HCT116 (cell line): Measurements from ENCODE around the gene CIB4. TPM values are rescaled to one million over a fixed set of nuclear protein-coding genes. Genes with fewer than 3 reads are reported as not detected.

Experiments used
- ATAC-seq: fragments of 200-7000 bp; cut with Tn5 transposase; 2 replicates; pipeline ENCODE4 v1.9.1; 2020; ENCODE audit warnings: mild to moderate bottlenecking, moderate library complexity
- BruUV-seq: library from RNA; stranded (reverse); fragments of 400-500 nt; replicated peaks from 2 replicates; lab custom pipeline; 2021; lab: Mats Ljungman, UMichigan
- CTCF ChIA-PET: fragments of 300-600 bp; sonication (Branson Sonifier 250); formaldehyde crosslinking; loops from one replicate; lab custom pipeline; 2021; ENCODE audit warnings: antibody characterized with exemption; lab: Charles Lee
- POLR2A ChIA-PET: fragments of 300-600, 350-600 bp; sonication (Branson Sonifier 250); formaldehyde crosslinking; loops from one replicate; lab custom pipeline; 2021; ENCODE audit warnings: antibody characterized with exemption; lab: Charles Lee
- RAD21 ChIA-PET, 2 experiments: fragments of 300-600 bp; sonication (Branson Sonifier 250); formaldehyde crosslinking; loops; one replicate each; lab custom pipeline; 2023; ENCODE audit warnings: low total read pairs in 2 of 2; ENCODE audit not compliant: uncharacterized antibody in 2 of 2, unreplicated experiment in 2 of 2, low non-redundant PET in 1 of 2; lab: Charles Lee
- DNase-seq: peaks from one replicate; pipeline ENCODE4 v3.0.0-alpha.2; 2010; ENCODE audit warnings: low read depth, low spot score
- H2AFZ ChIP-seq: fragments of 200-600 bp; shearing (Covaris generic), sonication (generic); 2 replicates; pipeline ENCODE4 v1.6.1; 2017; ENCODE audit warnings: low read depth, mixed run types, mixed read lengths, antibody characterized with exemption, low read length; ENCODE audit not compliant: poor library complexity, severe bottlenecking
- H3K27ac ChIP-seq: 2 replicates; pipeline ENCODE4 v1.5.1; 2012; ENCODE audit warnings: low read depth, low read length
- H3K27me3 ChIP-seq: fragments of 200-600 bp; sonication (generic); 2 replicates; pipeline ENCODE4 v1.6.1; 2016; ENCODE audit warnings: mixed run types, low read length, mixed read lengths; ENCODE audit not compliant: insufficient read depth
- H3K36me3 ChIP-seq, 2 experiments: fragments of 200-500 bp in 1 of 2; fragments of 200-600 bp in 1 of 2; sonication (Bioruptor generic) in 1 of 2; sonication (generic) in 1 of 2; 2 replicates each; pipeline versions ENCODE4 v1.5.1 to v1.6.1; 2014 to 2016; ENCODE audit warnings: low read length in 2 of 2, inconsistent platforms in 1 of 2, mixed read lengths in 1 of 2, mixed run types in 1 of 2; ENCODE audit not compliant: insufficient read depth in 2 of 2, control insufficient read depth in 1 of 2
- H3K4me1 ChIP-seq, 2 experiments: fragments of 200-600 bp in 1 of 2; sonication (generic) in 1 of 2; 2 replicates each; pipeline versions ENCODE4 v1.5.1 to v1.6.1; 2012 to 2017; ENCODE audit warnings: low read length in 2 of 2, inconsistent platforms in 1 of 2, mild to moderate bottlenecking in 1 of 2, mixed read lengths in 1 of 2, mixed run types in 1 of 2, moderate library complexity in 1 of 2; ENCODE audit not compliant: insufficient read depth in 2 of 2, control insufficient read depth in 1 of 2
- H3K4me2 ChIP-seq: fragments of 200-600 bp; sonication (generic); 2 replicates; pipeline ENCODE4 v1.6.1; 2017; ENCODE audit warnings: mixed run types, low read length, mixed read lengths
- H3K4me3 ChIP-seq, 2 experiments: fragments of 200-600 bp in 1 of 2; sonication (generic) in 1 of 2; replicated peaks in 1 of 2; 2 replicates each; pipeline ENCODE4 v1.5.1; 2011 to 2016; ENCODE audit warnings: low read length in 2 of 2, control low read depth in 1 of 2, low read depth in 1 of 2, mild to moderate bottlenecking in 1 of 2, mixed read lengths in 1 of 2, mixed run types in 1 of 2
- H3K79me2 ChIP-seq: fragments of 200-600 bp; sonication (generic); 2 replicates; pipeline ENCODE4 v1.6.1; 2017; ENCODE audit warnings: mild to moderate bottlenecking, mixed run types, low read length, moderate library complexity, mixed read lengths; ENCODE audit not compliant: insufficient read depth
- H3K9ac ChIP-seq: fragments of 200-600 bp; sonication (generic); 2 replicates; pipeline ENCODE4 v1.6.1; 2016; ENCODE audit warnings: low read length, mixed read lengths
- H3K9me2 ChIP-seq: fragments of 200-600 bp; sonication (generic), shearing (Covaris generic); 2 replicates; pipeline ENCODE4 v1.6.1; 2017; ENCODE audit warnings: mixed run types, mild to moderate bottlenecking, moderate library complexity; ENCODE audit not compliant: insufficient read depth
- H3K9me3 ChIP-seq, 2 experiments: fragments of 200-500 bp in 1 of 2; fragments of 200-600 bp in 1 of 2; sonication (Bioruptor generic) in 1 of 2; sonication (generic) in 1 of 2; 2 replicates each; pipeline ENCODE4 v1.6.1; 2014 to 2017; ENCODE audit warnings: low read length in 2 of 2, mixed read lengths in 2 of 2, inconsistent platforms in 1 of 2, low read depth in 1 of 2, mild to moderate bottlenecking in 1 of 2, mixed run types in 1 of 2, moderate library complexity in 1 of 2; ENCODE audit not compliant: control insufficient read depth in 1 of 2, insufficient read depth in 1 of 2
- H4K20me1 ChIP-seq: fragments of 200-600 bp; sonication (generic), shearing (Covaris generic); 2 replicates; pipeline ENCODE4 v1.6.1; 2017; ENCODE audit warnings: mixed run types, mild to moderate bottlenecking, moderate library complexity; ENCODE audit not compliant: insufficient read depth
- CEBPB ChIP-seq: IDR thresholded peaks from 2 replicates; pipeline ENCODE4 v1.6.1; 2012; ENCODE audit warnings: low read depth
- EZH2 ChIP-seq: fragments of 200-600 bp; sonication (generic); IDR thresholded peaks from 2 replicates; pipeline ENCODE4 v1.6.1; 2017; ENCODE audit warnings: antibody characterized with exemption, mixed run types
- FOSL1 ChIP-seq: IDR thresholded peaks from 2 replicates; pipeline ENCODE4 v1.6.1; 2012; ENCODE audit warnings: low read depth
- SRF ChIP-seq: IDR thresholded peaks from 2 replicates; pipeline ENCODE4 v1.6.1; 2012; ENCODE audit warnings: low read depth
- ZNF274 ChIP-seq: fragments of 200-500 bp; sonication (Bioruptor generic); IDR thresholded peaks from 2 replicates; pipeline ENCODE4 v1.6.1; 2014; ENCODE audit warnings: mild to moderate bottlenecking, low read depth, low read length, inconsistent platforms
- intact Hi-C: fragments of 100-400 bp; cut with micrococcal nuclease; formaldehyde crosslinking; loops from 2 replicates; pipeline ENCODE4 v1.10.0; 2022
- total RNA-seq: library from RNA; stranded (reverse); gene quantifications from one replicate; pipeline ENCODE4 v1.2.1, GENCODE V29; 2021; ENCODE audit not compliant: unreplicated experiment
- TF ChIP-seq, protein P1 (sequence below): IDR thresholded peaks from 2 replicates; pipeline ENCODE4 v1.6.1; 2011; ENCODE audit warnings: mild to moderate bottlenecking, low read length, moderate library complexity; ENCODE audit not compliant: insufficient replicate concordance; ENCODE audit errors: extremely low read depth
- TF ChIP-seq, protein P2 (sequence below): IDR thresholded peaks from 2 replicates; pipeline ENCODE4 v1.6.1; 2012

The CIB4 gene
- total RNA-seq, 1 experiment from 2014 or later: not detected

DNA sequence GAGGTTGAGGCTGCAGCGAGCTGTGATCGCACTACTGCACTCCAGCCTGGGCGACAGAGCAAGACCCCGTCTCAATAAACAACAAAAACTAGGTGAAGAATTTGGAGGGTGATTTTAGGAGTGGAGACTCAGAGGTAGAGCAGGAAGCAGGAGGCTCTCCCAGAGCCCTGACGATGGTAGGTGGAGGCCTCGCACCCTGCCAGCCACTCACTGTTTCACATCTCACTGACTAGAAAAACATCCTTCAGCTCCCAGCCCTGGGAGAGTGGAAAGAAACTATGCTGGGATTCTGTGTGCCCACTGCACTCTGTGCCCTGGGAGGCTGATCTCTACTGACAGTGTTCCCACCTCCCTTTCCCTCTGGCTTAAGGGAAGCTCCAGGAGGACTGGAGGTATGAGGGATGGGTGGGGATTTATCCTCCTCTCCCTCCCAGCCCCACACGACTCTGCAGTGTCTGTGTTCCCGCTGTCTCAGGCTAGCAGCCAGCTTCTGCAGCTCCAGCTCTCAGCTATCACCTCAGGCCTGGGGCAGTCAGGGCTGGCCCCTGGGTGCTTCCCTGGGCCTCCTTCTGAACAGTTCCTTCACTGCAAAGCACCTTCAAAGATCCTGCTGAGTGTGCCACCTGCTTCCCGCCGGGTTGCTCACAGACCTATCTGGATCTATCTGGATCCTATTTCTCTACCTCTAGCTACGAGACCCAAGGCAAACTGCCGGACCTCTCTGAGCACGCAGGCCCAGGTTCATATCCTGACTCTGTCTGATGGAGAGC is 9.6 kb downstream of the CIB4 start (continued):
- TF ChIP-seq, protein P1, sequence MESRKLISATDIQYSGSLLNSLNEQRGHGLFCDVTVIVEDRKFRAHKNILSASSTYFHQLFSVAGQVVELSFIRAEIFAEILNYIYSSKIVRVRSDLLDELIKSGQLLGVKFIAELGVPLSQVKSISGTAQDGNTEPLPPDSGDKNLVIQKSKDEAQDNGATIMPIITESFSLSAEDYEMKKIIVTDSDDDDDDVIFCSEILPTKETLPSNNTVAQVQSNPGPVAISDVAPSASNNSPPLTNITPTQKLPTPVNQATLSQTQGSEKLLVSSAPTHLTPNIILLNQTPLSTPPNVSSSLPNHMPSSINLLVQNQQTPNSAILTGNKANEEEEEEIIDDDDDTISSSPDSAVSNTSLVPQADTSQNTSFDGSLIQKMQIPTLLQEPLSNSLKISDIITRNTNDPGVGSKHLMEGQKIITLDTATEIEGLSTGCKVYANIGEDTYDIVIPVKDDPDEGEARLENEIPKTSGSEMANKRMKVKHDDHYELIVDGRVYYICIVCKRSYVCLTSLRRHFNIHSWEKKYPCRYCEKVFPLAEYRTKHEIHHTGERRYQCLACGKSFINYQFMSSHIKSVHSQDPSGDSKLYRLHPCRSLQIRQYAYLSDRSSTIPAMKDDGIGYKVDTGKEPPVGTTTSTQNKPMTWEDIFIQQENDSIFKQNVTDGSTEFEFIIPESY: no peak
- no peak for TF ChIP-seq FOSL1
- TF ChIP-seq, protein P2, sequence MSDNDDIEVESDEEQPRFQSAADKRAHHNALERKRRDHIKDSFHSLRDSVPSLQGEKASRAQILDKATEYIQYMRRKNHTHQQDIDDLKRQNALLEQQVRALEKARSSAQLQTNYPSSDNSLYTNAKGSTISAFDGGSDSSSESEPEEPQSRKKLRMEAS: no peak
- TF ChIP-seq ZNF274: no peak
- no peak for TF ChIP-seq CEBPB
- TF ChIP-seq EZH2: no peak

DNA sequence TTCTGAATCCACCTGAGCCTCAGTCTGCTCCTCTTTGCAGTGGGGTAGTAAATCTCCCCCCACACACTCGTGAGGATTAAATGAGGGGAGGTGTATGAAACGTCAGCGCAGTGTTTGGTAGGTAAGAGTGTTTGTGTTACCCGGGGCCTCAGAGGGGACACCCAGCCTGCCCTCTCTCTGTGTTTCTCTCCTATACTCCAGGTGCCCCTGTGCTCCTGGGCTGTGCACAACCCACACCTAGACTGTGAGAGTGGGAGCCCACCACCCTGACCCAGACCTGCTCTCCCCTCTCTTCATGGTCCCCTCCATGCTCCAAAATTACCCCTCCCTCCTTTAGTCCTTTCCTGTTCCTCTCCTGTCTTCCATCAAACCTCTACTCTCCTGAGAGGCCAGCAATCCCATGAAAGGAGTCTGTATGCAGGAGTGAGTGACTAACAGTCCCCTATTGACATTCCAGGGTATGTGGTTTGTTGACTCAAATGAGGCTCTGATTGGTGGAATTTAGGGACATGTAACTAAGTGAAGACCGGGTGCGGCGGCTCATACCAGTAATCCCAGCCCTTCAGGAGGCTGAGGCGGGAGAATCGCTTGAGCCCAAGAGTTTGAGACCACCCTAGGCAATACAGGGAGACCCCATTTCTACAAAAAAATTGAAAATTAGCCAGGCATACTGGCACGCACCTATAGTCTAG is 10.4 kb downstream of the CIB4 start:
- Histone ChIP-seq H3K9ac (no peak overlapping the region), H4K20me1 (no peaks in the 10 kb centered on the region), H3K9me3 (no peaks in the 10 kb centered on the region), H3K4me3 (no peak overlapping the region), H3K79me2 (no peaks in the 10 kb centered on the region), H3K27me3 (no peaks in the 10 kb centered on the region), H2AFZ (no peak overlapping the region), H3K27ac (no peak overlapping the region), H3K9me2 (no peaks in the 10 kb centered on the region), H3K4me1 (peaks cover 0 to 6% of the 10 kb centered on the region in 2 experiments; a peak in 1 of 4 replicates), H3K36me3 (no peaks in the 10 kb centered on the region), H3K4me2 (no peak overlapping the region; the same call in 1 of the 2 replicates)
- no TSS peak for BruUV-seq
- CTCF ChIA-PET: interaction anchor here (1.5 kb wide), 1 partner anchor 15 kb away, joined by 5 read pairs; no protein-coding TSS in a partner anchor
- intact Hi-C loops: no loop called here
- ATAC-seq: peak; percentile 68
- DNase-seq: peak; percentile 28
- POLR2A ChIA-PET: interaction anchor here (1.4 kb wide), 1 partner anchor 9 kb away, joined by 5 read pairs; no protein-coding TSS in a partner anchor
- RAD21 ChIA-PET: no interaction called here
- no peak for TF ChIP-seq ZNF274
- no peak for TF ChIP-seq SRF
